HG02759 (cell line): ENCODE data around the gene PDE4C.

Source experiments
- ATAC-seq: cut with Tn5 transposase; IDR thresholded peaks from one replicate; pipeline ENCODE4 v1.9.1; 2021; ENCODE audit warnings: mild to moderate bottlenecking, moderate library complexity; ENCODE audit not compliant: unreplicated experiment

PDE4C gene

DNA sequence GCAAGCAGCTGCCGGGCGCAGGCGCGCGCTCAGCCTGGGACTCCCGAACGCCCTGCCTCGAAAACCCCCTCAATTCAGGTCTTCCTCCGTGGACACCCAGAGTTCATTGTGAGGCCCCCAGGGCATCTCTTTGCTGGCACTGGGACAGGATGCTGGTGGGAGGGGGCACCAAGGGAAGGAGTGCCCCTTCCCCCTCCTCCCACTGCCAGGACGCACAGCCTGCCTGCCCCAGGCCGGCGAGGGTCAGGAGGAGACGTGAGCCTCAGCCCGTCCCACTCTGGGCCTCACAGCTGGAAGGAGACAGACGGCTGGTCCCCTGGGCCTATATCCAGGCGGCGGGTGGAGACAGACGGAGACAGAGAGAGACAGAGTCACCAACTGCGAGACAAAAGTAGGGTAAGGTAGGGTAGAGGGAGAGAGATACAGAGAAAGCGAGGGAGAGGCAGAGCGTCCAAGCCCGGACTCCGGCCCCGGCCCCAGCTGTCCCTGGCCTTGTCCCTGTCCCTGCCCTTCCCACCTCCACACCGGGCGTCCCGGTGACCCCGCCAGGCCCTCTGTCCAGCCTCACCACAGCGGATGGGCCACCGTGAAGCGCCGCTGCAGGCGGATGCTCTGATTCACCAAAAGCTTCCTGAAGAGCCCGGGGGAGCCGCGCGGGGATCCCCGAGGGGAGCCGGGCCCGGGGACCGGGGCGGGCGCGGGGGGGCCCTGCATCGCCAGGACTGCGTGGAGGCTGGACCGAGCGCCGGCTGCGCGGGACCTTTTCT lies at the start of gene PDE4C:
PDE4C (minus strand) TSS at position 737 of the 767 bp plus-strand sequence; CDS start at position 714, 23 bp downstream.
- no peak for ATAC-seq

DNA sequence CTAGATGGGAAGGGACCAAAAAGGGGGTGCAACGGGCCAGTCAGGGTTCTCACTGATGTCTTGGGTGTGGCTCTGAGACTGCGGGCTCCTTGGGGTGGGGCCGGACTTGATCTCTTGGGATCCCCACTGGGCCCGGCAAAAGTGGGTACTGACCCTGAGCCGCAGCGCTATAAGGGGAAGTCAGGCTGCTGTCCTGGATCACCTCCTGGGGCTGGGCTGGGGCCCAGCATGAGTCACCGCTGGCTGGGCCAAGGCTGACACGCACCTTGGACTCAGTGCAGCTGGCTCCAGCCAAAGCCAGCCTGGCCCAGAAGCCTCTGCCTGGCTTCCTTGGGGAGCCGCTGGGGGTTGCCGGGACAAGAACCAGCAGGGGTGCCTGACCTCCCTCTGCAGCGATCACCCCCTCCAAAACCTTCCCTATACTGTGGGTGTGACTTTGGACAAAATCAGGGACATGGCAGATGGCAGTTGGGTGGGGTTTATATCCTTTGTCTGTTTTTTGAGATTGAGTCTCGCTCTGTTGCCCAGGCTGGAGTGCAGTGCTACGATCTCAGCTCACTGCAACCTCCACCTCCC lies 48.6 kb upstream of the PDE4C start:
- ATAC-seq, result no peak

DNA sequence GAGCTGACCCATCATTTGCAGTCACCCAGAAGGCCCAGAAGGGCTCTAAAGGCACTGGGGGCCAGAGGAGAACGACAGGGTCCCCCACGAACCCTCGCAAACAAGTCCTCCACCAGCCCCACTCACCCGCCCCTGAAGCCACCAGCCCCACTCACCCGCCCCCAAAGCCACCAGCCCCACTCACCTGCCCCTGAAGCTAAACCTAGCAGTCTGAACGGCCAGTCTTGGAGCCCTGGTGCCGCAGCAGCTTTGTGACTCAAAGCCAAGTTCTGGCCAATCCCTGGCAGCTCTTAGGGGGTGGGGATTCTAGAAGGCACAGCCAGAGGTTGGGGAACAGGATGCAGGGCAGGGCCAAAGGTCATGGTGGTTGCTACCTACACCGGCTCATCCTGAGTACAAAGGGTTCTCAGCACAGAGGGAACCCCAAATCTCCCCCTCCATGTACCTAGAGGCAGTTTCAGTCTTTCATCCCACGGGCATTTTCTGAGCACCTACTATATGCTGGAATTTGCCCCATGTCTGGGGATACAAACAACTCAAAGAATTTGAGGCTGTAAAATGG lies 48.1 kb upstream of the PDE4C start, which contains the start of gene IQCN:
IQCN (minus strand) TSS at position 234 of the 562 bp plus-strand sequence. CDS start 4,974 bp downstream, outside the sequence.
- no peak for ATAC-seq

DNA sequence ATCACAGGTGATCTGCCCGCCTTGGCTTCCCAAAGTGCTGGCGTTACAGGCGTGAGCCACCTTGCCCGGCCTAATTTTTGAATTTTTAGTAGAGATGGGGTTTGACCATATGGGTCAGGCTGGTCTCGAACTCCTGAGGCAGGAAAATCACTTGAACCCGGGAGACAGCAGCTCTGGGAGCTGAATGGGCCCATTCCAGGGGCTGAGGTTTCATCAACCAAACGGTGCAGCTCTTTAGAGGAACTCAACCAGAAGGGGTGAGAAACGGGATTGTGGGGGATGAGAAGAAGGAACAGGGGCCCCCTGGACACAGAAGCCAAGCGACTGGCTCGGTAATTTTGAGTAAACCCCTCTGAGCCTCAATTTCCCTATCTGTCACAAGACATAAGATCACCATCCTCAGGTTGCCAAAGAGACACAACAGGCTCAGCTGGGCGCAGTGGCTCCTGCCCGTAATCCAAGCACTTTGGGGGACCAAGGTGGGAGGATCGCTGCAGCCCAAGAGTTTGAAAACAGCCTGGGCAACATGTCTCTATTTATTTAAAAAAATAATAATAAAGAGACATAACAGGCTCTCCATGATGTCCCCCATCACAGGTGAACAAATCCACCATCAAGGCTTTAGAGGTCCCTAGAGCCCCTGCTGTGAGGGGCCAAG lies 47.5 kb upstream of the PDE4C start:
- ATAC-seq, result no peak

DNA sequence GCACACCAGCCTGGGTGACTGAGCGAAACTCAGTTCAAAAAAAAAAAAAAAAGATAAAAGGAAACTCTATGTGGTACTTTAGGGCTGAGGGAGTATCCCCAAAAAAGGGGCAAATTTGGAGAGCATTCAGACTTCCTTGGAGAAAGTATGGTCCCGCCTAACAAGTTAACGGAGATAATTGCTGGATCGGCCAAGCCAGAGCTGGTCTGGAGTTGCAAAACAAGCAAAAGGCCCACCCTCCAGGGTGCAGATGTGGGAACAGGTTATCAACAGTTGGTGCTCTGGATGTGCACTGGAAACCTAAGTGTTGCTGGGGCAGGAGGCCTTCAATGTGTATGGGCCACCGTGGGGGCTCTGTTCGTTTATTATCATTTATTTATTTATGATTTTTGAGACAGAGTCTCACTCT lies 45.2 kb upstream of the PDE4C start:
- no peak for ATAC-seq

DNA sequence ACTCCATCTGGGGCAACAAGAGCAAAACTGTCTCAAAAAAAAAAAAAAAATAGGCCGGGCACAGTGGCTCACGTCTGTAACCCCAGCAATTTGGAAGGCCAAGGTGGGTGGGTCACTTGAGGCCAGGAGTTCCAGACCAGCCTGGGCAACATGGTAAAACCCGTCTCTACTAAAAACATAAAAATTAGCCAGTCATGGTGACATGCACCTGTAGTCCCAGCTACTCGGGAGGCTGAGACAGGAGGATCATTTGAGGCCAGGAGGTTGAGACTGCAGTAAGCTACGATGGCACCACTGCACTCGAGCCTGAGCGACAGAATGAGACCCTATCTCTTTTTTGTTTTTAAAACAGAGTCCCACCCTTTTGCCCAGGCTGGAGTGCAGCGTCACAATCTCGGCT lies 44.1 kb upstream of the PDE4C start:
- no peak for ATAC-seq

DNA sequence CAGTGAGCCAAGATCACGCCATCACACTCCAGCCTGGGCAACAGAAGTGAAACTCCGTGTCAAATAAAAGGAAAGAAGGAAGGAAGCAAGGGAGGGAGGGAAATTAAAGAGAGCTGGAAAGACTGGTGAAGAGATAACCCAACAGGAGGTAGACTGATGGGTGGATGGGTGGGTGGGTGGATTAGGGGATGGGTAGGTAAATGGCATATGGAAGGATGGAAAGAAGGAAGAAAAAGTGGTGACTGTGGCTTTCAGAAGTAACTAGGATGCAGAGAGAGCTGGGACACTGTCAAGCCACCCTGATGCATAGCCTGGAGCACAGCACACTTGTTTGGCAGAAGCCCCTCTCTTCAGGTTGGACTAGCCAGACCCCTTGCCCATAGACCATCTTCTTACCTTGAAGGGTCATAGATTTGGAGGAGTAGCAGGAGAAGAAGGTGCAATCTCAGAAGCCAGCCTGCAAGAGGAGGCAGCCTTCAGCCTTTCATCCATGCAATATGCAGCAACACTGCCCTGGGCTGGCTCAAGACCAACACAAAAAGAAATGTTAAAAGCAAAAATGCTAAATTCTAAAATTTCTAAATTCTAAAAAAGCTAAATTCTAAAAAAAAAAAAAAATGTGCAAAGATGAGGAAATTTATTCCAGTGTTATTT lies 43.0 kb upstream of the PDE4C start:
- no peak for ATAC-seq

DNA sequence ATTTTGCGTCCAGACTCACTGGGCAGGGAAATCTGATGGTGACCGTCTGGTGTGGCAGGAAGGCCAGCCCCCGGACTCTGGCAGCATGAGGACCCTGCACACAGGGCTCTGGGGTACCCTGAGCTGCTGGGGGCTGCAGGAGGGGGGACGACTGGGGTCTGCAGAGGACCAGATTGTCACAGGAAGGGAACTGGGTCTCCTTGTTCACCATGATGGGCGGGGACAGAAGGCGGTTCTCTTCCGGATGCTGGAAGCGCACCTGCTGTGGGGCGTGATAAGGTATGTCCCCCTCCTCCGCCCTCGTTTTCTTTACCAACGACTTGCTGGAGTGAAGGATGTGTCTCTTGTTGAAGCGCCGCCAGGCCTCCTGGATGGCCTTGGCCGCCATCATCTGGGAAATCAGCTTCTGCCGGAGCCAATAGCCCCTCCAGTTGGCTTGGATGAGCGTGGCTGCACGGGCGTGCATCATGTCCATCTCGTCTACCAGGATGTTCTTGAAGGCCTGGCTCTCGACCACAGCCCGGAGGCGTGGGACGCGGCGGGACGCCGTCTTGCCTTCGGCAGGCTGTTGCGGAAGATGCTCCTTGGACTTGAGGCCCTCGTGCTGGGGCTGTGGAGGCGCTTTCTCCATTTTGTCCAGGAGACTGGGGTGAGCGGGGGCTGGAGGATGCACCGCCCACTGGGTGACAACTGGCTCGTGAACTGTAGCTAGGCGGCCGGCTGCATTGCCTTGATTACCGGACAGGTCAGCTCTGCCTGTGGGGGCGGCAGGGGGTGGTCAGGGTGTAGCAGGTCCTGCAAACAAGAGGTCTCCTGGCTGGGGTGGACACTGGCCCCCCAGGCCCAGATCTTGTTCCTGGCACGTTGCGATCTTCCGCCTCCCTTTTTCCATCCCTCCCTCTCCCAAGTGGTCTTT lies 40.8 kb upstream of the PDE4C start:
- no peak for ATAC-seq

DNA sequence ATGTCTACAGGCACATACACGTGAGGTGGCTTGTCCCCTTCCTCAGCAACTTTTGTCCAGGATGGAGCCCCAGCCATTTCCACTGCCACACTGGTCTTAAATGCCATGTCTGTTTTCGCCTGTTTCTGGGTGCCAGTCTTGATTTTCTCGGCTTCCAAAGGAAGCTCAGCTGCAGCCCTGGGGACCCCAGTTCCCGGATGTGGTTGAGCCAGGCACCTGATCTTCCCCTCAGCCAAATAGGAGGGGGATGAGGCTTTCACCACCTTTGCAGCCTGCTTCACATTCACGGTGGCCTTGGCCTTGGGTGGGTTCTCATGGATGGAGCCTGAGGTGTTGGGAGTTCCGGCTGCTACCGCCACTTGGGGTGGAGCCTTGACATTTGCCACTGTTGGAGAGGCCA lies 39.3 kb upstream of the PDE4C start:
- no peak for ATAC-seq

DNA sequence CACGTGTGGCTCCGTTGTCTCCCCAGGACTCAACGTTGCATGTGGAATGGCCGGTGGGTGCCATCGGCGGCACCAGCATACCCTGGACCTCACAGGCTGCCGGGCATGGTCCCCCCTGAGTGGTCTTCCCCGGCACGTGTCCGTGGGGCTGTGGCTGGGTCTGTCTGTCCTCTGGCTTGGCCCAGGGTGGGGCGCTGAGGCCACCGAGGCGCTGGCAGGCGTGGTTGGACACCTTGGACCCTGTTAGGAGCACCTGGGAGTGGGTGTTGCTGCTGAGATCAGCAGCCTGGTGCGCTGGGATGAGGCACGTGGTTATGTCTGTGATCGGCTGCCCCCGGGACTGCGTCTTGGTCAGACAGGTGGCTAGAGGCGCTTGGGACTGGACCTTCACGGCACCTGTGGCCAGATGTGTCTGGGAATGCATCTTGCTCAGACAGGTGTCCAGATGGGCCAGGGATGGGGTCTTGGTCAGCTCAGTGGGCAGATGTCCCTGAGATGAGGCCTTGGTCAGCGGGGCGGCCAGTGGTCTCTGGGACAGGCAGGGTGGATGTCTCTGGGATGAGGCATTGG lies 38.8 kb upstream of the PDE4C start:
- ATAC-seq, result no peak

DNA sequence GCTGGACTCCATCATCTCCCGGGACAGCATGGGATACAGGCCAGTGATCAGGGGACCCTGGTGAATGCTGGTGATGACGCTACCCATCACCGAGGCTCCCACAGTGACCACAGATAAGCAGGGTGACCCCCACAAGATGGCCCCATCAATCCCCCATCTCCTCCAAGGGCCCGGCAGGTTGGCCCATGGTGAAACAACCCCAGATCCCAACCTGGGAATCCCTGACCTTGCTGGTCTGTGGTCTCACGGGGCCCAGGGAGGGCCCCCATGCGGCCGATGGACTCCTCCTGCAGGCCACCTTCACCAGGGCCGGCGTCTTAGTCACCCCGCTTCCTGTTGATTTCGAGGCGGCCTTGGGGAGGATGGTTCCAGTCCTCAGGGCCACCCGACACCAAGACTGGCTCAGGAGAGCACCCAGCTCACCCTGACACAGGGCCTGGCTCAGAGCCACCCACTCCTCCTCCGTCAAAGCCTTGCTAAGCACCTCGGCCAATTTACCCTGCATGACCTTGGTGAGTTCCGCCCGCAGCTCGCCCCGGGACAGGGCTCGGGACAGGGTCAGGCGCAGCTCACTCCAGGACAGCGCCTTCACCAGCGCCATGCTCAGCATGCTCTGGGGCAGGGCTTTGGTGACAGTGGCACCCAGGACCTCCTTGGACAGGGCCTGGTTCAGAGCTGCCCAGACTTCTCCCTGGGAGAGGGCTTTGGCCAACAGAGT lies 38.1 kb upstream of the PDE4C start:
- no peak for ATAC-seq

DNA sequence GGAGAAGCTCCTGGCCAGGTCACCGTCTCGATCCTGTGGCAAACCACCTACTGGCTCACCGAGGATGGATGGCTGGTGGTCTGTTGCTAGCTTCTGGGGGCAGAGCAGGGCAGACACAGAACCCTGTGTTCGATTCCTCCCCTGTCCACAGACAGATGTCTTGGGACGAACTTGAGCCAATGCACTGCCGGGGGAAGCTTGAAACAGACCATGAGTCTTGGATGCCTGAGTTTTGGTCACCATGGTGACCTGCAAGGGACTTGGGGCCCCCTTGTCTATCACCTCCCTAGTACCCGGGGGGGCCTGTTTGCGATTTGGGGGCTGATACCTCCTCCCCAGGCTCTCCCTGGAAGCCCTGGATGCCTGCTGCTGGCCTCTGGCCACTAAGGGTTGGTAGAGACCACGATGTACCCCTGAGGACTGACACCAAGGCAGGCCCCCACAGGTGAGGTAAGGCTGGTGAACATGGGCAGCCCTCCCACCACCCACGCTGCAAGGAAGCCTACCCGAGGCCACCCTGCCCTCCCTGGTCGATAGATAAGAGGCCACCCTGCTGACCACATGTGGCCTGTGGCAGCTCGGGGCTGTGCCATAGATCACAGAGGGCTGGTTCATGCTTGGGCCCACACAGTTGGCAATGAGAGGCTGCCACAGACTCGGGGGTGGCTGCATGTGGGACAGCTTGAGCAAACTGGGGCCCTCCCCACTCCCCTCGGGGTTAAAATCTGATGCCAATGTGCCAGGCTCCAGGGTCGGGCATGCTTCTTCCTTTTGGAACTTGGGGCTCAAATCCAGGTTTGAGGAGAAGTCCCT lies 37.3 kb upstream of the PDE4C start:
- no peak for ATAC-seq

DNA sequence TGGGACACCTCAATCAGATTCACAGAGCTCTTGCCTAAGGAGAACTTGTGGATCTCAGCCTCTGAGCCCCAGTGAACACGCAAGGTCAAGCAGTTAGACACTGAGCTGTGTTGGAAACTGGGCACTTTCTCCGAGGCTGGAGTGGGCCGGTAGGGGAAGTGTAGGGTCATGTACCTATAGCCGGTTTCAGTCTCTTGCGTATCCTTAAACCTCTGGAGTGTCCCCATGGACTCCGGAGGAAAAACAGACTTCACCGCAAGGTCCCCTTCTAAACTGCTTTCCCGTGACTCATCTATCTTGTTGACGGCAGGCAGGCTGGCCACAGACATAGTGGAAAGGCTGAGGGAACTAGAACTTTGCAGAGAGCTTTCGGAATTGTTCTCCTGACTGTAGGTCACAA lies 36.7 kb upstream of the PDE4C start:
- ATAC-seq, result no peak

DNA sequence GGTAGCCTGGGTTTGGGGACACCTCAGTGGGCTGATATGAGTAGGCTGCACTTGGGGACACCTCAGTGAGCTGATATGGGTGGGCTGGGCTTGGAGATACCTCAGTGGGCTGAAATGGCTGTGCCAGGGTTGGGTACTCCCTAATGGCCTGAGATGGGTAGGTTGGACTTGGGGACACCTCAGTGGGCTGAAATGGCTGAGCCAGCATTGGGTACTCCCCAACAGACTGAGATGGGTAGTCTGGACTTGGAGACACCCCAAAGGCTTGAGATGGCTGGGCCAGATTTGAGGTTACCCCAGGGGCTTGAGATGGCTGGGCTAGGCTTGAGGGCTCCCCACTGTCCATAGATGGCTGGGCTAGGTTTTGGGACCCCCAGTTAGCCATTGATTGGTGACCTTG lies 35.9 kb upstream of the PDE4C start:
- no peak for ATAC-seq

DNA sequence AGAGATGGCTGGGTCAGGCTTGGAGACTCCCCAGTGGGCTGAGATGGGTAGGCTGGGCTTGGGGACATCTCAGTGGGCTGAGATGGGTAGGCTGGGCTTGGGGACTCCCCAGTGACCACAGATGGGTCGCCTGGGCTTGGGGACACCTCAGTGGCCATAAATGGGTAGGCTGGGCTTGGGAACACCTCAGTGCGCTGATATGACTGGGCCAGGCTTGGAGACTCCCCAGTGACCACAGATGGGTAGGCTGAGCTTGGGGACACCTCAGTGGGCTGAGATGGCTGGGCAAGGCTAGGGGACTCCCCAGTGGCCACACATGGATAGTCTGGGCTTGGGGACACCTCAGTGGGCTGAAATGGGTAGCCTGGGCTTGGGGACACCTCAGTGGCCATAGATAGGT lies 35.2 kb upstream of the PDE4C start:
- ATAC-seq, result no peak

DNA sequence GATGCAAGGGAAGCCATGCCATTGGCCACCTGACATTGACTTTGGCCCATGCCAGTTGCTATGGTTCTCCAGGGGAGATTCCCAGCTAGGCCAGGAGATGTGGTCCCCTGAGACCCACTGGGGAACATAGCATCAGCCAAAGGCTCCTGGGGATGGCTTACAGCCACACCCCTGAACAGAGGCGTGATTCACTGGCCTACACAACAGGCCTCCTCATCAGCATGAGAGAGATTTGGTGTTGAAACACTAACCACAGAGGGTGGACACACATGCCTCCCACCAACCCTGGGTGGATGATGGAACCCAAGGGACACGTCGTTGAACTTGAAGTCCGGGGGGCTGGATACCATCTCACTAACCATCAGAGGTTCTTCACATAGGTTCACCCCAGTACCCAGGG lies 33.7 kb upstream of the PDE4C start:
- ATAC-seq, result no peak

DNA sequence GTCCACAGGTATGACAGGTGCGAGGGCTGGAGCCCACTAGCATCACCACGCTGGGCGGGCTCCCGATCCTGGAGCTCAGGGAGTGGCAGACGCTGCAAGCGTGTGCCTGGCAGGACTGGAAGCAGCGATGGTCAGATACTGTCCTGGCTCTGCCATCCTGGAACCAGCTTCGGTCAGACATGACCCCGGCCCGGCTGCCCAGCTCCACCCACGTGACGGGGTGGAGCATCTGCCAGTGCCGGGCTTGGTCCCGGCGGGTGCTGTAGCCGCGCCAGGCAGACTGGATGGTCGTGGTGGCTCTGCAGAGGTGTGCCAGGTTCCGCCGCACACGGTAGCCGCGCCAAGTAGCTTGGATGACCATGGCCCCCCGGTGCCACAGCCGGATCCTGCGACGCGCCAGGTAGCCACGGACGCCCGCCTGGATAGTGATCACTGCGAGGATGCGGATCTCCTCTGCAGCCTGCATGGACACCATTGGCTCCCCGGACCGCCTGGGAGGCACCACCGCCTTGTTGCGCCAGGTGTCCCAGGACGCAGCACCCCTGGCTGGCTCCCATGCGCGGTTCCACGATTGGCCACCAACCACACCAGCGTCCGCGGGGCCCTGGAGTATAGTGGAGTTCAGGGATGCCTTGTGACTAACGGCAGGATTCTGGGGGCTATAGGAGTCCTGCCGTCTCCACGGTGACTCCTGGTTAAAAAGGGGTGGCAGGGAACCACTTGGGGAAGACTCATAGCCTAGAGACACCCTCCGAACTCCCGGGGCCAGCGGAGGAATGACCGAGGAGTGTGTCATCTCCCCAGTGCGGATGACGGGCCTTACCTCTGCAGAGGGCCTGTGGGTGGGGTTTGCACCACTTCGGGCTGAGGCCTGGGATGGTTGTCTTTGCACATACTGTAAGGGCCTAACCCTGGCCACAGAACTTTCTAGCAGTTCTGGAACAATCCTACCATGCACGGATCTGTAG lies 31.5 kb upstream of the PDE4C start:
- ATAC-seq, result no peak
